Measurements from ENCODE around the gene PLA2R1.

The PLA2R1 gene

DNA sequence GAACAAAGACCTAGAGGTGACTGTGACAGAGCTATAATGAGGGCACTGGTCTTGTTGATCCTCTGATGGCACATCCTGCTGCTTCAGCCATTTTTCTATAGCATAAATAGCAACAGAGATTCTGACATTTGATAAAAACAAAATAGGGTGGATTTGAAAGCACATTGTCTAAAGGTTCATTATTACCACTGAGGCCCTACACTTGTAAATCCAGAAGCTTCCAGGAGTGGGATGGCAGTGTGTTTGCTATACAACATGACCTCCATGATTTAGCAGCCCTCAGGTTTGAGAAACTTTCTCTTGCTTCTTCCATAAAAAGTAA lies 171.2 kb downstream of the PLA2R1 start:
- ATAC-seq (replicated peaks) (no peak), DNase-seq (no peak)
- H3K27ac Mint-ChIP-seq = peak overlapping the region; percentile 97
- H3K4me3 Mint-ChIP-seq = peak overlapping the region; percentile 10 to 50
- no peaks in the 10 kb centered on the region for H3K27me3 Mint-ChIP-seq
- H3K36me3 Mint-ChIP-seq = peaks cover 56 to 75% of the 10 kb centered on the region in 2 donors
- H3K9me3 Mint-ChIP-seq = peaks cover 4 to 8% of the 10 kb centered on the region in 2 donors
- H3K4me1 Mint-ChIP-seq = peaks cover 51 to 67% of the 10 kb centered on the region in 2 donors

DNA sequence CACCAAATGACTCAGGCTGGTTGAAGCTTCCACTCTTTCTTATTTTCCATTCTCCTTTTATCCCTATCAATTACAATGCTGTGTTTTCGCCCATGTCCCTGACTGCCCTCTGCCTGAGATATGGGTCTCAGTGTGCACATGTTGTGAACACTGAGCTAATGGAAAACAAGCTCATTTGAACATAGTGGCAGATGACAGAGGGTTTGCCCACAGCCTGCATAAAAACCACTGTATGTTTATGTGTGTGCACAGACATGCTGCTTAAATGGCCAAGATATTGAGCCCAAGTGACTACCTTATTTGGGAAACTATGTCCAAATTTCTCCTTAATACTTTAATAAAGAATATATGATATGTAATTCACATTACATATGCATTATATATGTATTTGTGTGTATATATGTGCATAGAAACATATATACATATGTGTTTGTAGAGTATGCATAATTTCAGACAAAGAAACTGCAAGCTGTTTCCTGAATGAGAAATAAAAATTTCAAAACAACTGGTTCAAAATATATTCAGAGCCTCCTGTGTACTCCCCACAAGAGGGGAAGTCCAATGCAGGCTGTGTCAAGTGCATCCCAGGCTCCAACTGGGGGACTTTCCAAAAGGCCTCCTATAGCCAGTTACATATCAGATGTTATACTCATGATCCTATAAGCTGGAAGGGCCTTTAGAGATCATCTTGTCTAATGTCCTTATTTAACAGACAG lies 171.7 kb downstream of the PLA2R1 start:
- H3K27ac Mint-ChIP-seq = peak overlapping the region; percentile 97
- H3K36me3 Mint-ChIP-seq = peaks cover 54 to 74% of the 10 kb centered on the region in 2 donors
- peaks cover 47 to 62% of the 10 kb centered on the region in 2 donors for H3K4me1 Mint-ChIP-seq
- H3K27me3 Mint-ChIP-seq = no peaks in the 10 kb centered on the region
- ATAC-seq (replicated peaks) (peak; percentile 59 to 60), DNase-seq (no peak)
- H3K4me3 Mint-ChIP-seq = peak overlapping the region; percentile 17 to 35
- peaks cover 4 to 8% of the 10 kb centered on the region in 2 donors for H3K9me3 Mint-ChIP-seq

DNA sequence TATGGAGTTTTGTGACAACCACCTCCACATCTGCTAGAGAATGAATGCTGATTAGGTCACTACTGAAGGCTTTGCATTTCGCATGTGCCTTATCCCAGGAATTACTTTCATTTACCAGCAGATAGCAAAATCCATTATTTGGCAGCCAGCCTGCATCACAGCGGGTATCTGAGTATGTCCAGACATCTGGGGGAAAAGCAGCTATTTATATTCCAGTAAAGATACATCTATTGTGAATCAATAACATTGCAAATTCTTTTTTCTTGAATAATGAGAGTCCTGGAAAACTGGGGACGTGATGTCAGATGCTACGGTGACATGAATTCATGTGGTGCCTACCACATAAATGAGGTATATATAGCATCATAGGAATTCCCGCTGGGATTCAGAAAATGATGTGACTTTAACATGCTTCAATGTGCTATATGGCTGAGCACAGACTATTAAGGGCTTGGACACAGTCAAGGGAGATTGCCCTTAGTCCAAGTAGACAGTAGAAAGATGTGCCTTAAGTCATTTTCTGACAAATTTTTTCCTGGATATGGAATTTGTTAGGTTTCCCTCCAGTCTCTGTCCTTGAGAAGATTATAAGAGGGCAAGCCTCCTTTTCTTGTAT lies 180.2 kb downstream of the PLA2R1 start:
- Mint-ChIP-seq H3K36me3 (peaks cover 50 to 61% of the 10 kb centered on the region in 2 donors), H3K4me1 (peaks cover 34 to 56% of the 10 kb centered on the region in 2 donors), H3K27me3 (no peaks in the 10 kb centered on the region), H3K9me3 (peaks cover 0 to 2% of the 10 kb centered on the region in 2 donors), H3K27ac (peak overlapping the region; percentile 31), H3K4me3 (no peak overlapping the region)
- no peak for DNase-seq
- no peak for ATAC-seq (replicated peaks)

Measured in stimulated activated naive B cell treated with anti-CD40 and anti-IgM and Interleukin-4, amounts not matched to agents 10 μg/mL and 1 μg/mL and 100 μg/mL, for 72 hours (primary cell).